ENCODE measurements around the gene SDC1.
A peak's percentile ranks its signal among the peaks of the same experiment; 100 is the strongest.

The SDC1 gene

DNA sequence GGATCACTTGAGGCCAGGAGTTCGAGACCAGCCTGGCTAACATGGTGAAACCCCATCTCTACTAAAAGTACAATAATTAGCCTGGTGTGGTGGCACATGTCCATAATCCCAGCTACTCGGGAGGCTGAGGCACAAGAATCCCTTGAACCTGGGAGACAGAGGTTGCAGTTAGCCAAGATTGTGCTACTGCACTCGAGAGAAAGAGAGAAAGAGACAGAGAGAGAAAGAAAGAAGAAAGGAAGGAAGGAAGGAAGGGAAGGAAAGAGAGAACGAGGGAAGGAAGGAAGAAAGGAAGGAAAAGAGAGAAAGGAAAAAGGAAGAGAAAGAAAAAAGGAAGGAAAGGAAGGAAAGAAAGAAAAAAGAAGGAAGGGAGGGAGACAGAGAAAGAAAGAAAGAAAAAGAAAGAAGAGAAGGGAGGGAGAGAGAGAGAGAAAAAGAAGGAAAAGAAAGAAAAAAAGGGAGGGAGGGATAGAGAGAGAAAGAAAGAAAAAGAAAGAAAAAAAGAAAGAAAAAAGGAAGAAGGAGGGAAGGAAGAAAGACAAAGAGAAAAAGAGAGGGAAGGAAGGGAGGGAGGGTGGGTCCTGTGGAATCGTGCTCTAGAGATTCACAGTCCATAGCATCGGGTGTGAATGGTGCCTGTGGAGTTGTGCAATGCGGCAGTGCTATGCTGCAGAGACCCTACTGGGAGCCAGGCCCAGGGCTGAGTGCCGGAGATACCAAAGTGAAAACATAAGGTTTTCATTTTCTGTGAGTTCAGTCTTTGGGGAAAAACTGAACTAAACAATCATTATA lies 4.6 kb upstream of the SDC1 start:
- Histone ChIP-seq H3K4me1 (ENCODE audit: control insufficient read depth, insufficient read depth, low read length) (peaks cover 10% of the 10 kb centered on the region; the same call in 1 of the 2 replicates), H3K9ac (ENCODE audit: low read depth, low read length) (no peak overlapping the region), H3K27ac (ENCODE audit: low read depth, low read length) (no peak overlapping the region), H3K27me3 (ENCODE audit: control insufficient read depth, insufficient read depth, low read length) (peaks cover 8% of the 10 kb centered on the region), H3K4me3 (ENCODE audit: low read depth, low read length) (no peak overlapping the region), H3K36me3 (ENCODE audit: control insufficient read depth, insufficient read depth, low read length) (no peaks in the 10 kb centered on the region), H3K9me3 (ENCODE audit: control insufficient read depth, insufficient read depth, low read length) (no peaks in the 10 kb centered on the region)

DNA sequence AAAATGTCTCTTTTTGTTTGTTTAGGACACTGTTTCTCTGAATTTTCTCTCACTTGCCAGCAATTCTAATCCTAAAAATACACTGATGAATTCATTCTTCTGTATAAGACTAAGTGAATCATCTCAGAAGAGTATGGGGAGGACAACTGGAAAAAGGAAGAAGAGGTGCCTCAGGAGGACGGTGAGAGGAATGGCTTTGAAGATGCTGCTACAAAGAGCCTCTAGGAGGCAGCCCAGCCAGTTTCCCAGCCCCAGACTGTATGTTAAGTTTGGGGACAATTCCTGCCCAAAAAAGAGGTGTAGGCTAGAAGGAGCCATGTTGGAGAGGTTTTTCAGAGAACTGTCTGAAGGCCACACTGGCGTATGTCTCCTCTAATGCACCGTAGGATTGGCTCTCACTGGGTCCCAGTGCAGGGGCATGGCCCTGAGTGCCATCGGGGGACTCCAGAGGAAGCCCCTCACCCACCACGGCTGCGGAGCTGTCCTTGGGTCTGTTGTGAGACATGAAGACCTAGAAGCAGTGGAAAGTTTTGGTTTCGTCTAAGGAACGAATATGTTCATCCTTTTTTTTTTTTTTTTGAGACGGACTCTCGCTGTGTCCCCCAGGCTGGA lies 3.1 kb upstream of the SDC1 start:
- Histone ChIP-seq H3K4me3 (ENCODE audit: low read depth, low read length) (no peak overlapping the region), H3K9ac (ENCODE audit: low read depth, low read length) (no peak overlapping the region), H3K27ac (ENCODE audit: low read depth, low read length) (no peak overlapping the region), H3K27me3 (ENCODE audit: control insufficient read depth, insufficient read depth, low read length) (peaks cover 9% of the 10 kb centered on the region), H3K36me3 (ENCODE audit: control insufficient read depth, insufficient read depth, low read length) (no peaks in the 10 kb centered on the region), H3K9me3 (ENCODE audit: control insufficient read depth, insufficient read depth, low read length) (no peaks in the 10 kb centered on the region), H3K4me1 (ENCODE audit: control insufficient read depth, insufficient read depth, low read length) (peaks cover 12% of the 10 kb centered on the region)

DNA sequence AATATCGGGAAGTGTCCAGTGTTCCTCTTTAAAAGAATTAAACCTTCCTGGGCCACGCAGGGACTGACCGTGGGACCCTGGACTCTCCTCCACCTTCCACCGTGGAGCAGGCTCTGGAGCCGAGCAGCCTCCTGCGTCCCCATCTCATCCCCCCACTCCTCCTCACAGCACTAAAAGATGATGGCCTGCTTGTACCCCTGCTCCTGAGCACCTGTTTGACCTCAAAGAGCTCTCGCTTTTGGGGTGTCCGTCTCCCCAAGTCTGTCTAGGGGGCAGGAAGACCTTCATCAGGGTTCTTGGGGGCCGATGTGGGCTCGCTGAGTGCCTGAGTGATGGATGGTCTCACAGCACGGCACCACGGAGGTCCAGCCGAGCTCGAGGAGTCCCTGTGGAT lies 1.2 kb upstream of the SDC1 start:
- H3K9ac ChIP-seq (ENCODE audit: low read depth, low read length) = no peak overlapping the region
- no peak overlapping the region for H3K4me3 ChIP-seq (ENCODE audit: low read depth, low read length)
- H3K9me3 ChIP-seq (ENCODE audit: control insufficient read depth, insufficient read depth, low read length) = no peaks in the 10 kb centered on the region
- peaks cover 20% of the 10 kb centered on the region for H3K4me1 ChIP-seq (ENCODE audit: control insufficient read depth, insufficient read depth, low read length)
- H3K36me3 ChIP-seq (ENCODE audit: control insufficient read depth, insufficient read depth, low read length) = no peaks in the 10 kb centered on the region
- H3K27ac ChIP-seq (ENCODE audit: low read depth, low read length) = no peak overlapping the region
- H3K27me3 ChIP-seq (ENCODE audit: control insufficient read depth, insufficient read depth, low read length) = peaks cover 11% of the 10 kb centered on the region

DNA sequence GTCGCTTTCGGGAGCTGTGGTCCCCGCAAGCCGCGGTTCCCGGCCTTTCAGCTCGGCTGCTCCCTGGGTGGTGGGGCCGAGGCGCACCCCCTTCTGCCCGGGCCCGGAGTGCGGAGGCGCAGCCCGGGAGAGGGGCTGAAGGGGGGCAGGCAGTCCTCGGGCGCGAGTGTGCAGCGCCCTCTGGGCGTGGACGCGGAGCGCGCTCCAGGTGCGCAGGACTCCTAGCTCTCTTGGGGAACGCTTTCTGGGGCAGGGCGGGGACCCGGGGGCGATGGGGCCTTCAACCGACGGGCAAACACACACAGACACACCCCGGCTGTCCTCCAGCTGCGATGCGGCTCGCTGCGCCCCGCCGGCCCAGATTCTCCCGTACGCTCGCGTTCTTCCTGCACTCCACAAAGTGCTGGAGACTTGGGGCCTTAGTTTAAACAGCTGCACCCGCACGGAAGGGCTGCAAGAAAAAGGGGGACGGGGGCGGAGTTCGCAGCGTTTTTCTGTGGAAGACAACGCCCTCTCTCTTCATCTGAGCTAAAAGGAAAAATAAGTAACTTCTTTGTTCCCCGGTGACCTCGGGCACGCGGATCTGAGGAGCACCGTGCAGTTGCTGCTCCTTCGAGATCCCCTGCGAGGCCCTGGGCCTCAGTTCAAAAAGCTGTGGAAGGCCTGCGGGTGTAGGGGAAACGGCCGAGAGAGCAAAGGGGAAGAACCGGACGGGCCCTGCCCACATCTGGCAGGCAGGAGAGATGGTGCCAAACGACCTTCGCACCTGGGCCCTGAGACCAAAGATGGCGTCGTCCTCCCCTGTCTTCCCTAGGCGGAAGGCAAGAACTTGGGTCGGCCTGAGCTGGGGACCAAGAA lies 593 bp upstream of the SDC1 start:
- peak overlapping the region; percentile 54; the same call in 1 of the 2 replicates for H3K9ac ChIP-seq (ENCODE audit: low read depth, low read length)
- H3K36me3 ChIP-seq (ENCODE audit: control insufficient read depth, insufficient read depth, low read length) = 0 out of 2 replicates have a peak, but pooled peaks cover 2% of the 10 kb centered on the region
- peak overlapping the region; percentile 76 for H3K4me3 ChIP-seq (ENCODE audit: low read depth, low read length)
- peak overlapping the region; percentile 51 for H3K27ac ChIP-seq (ENCODE audit: low read depth, low read length)
- H3K9me3 ChIP-seq (ENCODE audit: control insufficient read depth, insufficient read depth, low read length) = no peaks in the 10 kb centered on the region
- peaks cover 25% of the 10 kb centered on the region for H3K4me1 ChIP-seq (ENCODE audit: control insufficient read depth, insufficient read depth, low read length)
- H3K27me3 ChIP-seq (ENCODE audit: control insufficient read depth, insufficient read depth, low read length) = peaks cover 11% of the 10 kb centered on the region

DNA sequence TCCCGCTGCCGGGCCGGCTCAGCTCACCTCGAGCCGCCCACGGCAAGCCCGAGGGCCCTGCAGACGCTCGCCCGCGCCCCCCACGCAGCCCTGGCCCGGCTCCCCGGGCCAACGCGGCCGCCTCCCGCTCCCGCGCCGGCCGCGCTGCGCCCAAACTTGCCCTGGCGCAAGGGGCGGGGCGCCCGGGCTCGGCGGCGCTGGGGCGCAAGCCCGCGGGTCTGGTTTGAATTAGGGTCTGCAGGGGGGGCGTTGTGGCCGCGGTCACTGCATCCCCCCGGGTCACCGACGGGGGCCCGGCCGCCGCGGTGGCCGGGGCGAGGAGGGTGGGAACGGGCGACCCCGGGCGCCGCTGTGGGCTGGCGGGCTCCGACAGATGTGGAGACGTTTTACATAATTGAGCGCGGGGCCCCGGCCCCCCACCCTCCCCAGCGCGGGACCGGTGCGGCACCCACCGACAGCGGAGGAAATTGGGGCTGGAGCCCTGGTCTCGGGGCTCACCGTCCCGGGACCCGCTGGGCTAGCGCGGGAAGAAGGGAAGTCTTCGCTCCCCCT lies 690 bp downstream of the SDC1 start:
- Histone ChIP-seq H3K27me3 (ENCODE audit: control insufficient read depth, insufficient read depth, low read length) (peaks cover 11% of the 10 kb centered on the region), H3K36me3 (ENCODE audit: control insufficient read depth, insufficient read depth, low read length) (peaks cover 7% of the 10 kb centered on the region; the same call in 1 of the 2 replicates), H3K9me3 (ENCODE audit: control insufficient read depth, insufficient read depth, low read length) (no peaks in the 10 kb centered on the region), H3K4me1 (ENCODE audit: control insufficient read depth, insufficient read depth, low read length) (peaks cover 25% of the 10 kb centered on the region), H3K4me3 (ENCODE audit: low read depth, low read length) (peak overlapping the region; percentile 76), H3K27ac (ENCODE audit: low read depth, low read length) (peak overlapping the region; percentile 60), H3K9ac (ENCODE audit: low read depth, low read length) (peak overlapping the region; percentile 61)

DNA sequence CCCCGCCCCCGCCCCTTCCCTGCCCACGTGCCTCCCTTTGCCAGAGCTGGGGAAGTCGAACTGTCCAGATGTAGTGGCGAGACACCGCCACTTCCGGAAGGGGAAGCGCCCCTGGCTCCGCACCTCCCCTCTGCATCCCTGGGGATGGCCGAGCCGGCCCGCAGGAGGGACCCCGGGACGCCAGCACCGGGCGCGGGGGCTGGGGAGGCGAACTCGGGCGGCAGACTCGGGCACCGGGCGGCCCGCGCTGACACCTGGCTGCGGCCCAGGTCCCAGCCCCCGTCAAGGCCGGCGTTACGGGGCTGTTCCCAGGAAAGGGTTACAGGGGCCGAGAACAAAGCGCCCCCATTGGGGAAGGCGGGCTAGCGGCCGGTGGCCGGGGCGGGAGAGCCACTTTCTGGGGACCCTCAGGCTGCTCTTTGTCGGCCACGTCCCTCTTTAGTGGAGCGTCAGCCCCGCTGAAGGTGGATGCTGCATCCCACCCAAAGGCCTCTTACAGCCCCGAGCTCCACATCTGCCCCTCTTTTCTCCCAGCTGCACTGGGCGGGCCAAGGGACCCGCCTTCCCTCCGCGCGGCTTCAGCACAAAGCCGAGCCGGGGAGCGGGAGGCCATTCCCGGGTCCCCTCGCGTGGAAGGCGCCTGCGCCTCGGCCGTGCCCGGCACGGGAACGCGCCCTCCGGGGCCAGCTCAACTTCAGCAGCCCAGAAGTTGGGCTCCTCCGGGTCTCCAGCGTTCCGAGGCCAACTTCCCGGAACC lies 1.3 kb downstream of the SDC1 start:
- Histone ChIP-seq H3K4me1 (ENCODE audit: control insufficient read depth, insufficient read depth, low read length) (peaks cover 25% of the 10 kb centered on the region), H3K36me3 (ENCODE audit: control insufficient read depth, insufficient read depth, low read length) (peaks cover 7% of the 10 kb centered on the region; the same call in 1 of the 2 replicates), H3K9ac (ENCODE audit: low read depth, low read length) (peak overlapping the region; percentile 61), H3K27ac (ENCODE audit: low read depth, low read length) (peak overlapping the region; percentile 60), H3K4me3 (ENCODE audit: low read depth, low read length) (peak overlapping the region; percentile 76), H3K27me3 (ENCODE audit: control insufficient read depth, insufficient read depth, low read length) (peaks cover 11% of the 10 kb centered on the region), H3K9me3 (ENCODE audit: control insufficient read depth, insufficient read depth, low read length) (no peaks in the 10 kb centered on the region)

DNA sequence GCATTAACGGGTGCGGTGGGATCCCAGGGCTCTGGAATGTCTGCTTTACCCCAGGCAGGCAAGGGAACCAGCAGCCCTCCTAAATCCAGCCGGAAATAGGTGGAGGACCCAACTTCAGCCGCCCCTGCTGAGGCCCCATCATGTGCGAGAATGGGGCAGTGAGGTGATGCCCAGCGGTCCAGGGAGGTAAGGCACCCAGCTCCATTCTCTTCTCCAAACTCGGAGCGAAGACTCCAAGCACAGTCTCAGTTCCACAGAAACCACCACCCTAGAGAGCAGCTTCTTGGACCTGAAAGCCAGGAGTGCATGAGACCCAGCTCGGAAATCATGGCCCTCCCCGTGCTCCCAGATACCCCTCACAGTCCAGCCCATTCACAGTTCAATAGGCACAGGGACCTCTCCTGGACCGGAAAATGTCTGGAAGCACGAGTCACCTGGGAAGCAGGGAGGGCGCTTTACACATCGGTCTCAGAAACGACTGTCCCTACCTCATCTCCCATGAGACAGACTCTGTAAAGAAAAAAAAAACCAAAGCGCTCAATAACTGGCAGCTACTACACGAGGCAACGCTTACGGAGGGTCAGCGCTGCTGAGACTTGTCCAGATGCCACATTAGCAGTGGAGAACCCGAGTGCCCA lies 2.0 kb downstream of the SDC1 start:
- H3K4me1 ChIP-seq (ENCODE audit: control insufficient read depth, insufficient read depth, low read length) = peaks cover 25% of the 10 kb centered on the region
- peak overlapping the region; percentile 61; the same call in 1 of the 2 replicates for H3K9ac ChIP-seq (ENCODE audit: low read depth, low read length)
- no peaks in the 10 kb centered on the region for H3K9me3 ChIP-seq (ENCODE audit: control insufficient read depth, insufficient read depth, low read length)
- H3K4me3 ChIP-seq (ENCODE audit: low read depth, low read length) = peak overlapping the region; percentile 76
- H3K27ac ChIP-seq (ENCODE audit: low read depth, low read length) = no peak overlapping the region
- H3K36me3 ChIP-seq (ENCODE audit: control insufficient read depth, insufficient read depth, low read length) = peaks cover 7% of the 10 kb centered on the region; the same call in 1 of the 2 replicates
- peaks cover 11% of the 10 kb centered on the region for H3K27me3 ChIP-seq (ENCODE audit: control insufficient read depth, insufficient read depth, low read length)

DNA sequence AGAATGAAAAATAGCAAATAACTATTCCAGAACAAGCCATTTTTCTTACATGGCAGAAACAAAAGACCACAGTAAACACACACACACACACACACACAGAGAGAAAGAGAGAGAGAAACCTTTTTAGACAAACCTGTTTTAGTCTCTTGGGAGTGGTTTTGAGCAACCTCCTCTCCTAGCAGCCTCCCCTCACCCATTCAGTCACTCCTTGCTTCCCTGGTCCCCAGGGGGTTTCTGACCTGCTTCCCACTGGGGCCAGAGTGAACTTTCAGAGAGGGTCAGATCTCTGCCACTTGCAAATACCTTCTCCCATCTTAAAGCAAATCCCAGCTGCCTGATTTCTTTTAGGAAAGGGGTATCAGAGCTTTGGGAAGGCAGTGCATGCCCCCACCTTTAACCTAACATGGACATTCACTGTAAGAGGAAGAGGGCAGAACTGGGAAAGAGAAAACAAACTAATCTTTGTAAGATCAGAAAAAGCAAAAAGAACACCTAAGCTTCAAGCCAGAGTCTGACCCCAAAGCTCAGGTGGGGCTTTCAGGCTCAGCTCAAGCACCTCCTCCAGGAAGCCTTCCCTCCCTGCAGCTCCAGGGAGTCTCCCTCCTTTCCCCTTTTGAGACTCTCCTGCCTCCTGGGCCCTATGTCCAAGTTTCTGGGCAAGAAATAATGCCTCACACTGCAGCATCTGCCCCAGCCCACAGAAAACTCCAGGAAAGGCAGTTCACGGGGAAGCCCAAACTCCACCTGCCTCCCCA lies 2.7 kb downstream of the SDC1 start:
- Histone ChIP-seq H3K27me3 (ENCODE audit: control insufficient read depth, insufficient read depth, low read length) (peaks cover 11% of the 10 kb centered on the region; the same call in 1 of the 2 replicates), H3K9me3 (ENCODE audit: control insufficient read depth, insufficient read depth, low read length) (no peaks in the 10 kb centered on the region), H3K4me1 (ENCODE audit: control insufficient read depth, insufficient read depth, low read length) (peaks cover 25% of the 10 kb centered on the region), H3K9ac (ENCODE audit: low read depth, low read length) (no peak overlapping the region), H3K4me3 (ENCODE audit: low read depth, low read length) (peak overlapping the region; percentile 76; the same call in 1 of the 2 replicates), H3K27ac (ENCODE audit: low read depth, low read length) (no peak overlapping the region), H3K36me3 (ENCODE audit: control insufficient read depth, insufficient read depth, low read length) (peaks cover 7% of the 10 kb centered on the region; the same call in 1 of the 2 replicates)

DNA sequence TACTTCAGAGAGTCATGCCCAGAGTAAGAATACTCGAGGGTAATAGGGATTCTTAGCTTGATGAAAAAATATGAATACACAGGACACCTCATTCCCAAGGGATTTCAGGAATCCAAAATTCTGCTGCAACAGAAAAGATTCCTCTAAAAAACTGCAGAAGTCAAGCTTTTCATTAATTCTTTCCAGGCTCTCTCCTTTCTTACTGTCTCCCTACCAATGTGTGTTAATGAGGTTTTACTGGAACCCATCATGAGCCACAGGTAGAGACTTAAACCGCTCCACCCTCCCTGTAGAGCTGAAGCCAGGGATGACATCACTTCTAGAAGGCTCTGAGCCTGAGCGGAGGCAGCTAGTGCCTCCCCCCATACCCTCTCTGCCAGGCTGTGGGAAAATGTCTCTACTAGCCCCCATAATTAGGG lies 3.4 kb downstream of the SDC1 start:
- Histone ChIP-seq H3K9me3 (ENCODE audit: control insufficient read depth, insufficient read depth, low read length) (no peaks in the 10 kb centered on the region), H3K27ac (ENCODE audit: low read depth, low read length) (no peak overlapping the region), H3K4me3 (ENCODE audit: low read depth, low read length) (no peak overlapping the region), H3K36me3 (ENCODE audit: control insufficient read depth, insufficient read depth, low read length) (peaks cover 7% of the 10 kb centered on the region; the same call in 1 of the 2 replicates), H3K9ac (ENCODE audit: low read depth, low read length) (no peak overlapping the region), H3K27me3 (ENCODE audit: control insufficient read depth, insufficient read depth, low read length) (peaks cover 9% of the 10 kb centered on the region; the same call in 1 of the 2 replicates), H3K4me1 (ENCODE audit: control insufficient read depth, insufficient read depth, low read length) (peaks cover 25% of the 10 kb centered on the region)
